ENCODE measurements around the gene HAPSTR1.
"Not testable (repeated sequence)": the region's sequence is repeated elsewhere in the genome, so short reads cannot be mapped to it uniquely, and the experiment has no call there.

The HAPSTR1 gene, protein sequence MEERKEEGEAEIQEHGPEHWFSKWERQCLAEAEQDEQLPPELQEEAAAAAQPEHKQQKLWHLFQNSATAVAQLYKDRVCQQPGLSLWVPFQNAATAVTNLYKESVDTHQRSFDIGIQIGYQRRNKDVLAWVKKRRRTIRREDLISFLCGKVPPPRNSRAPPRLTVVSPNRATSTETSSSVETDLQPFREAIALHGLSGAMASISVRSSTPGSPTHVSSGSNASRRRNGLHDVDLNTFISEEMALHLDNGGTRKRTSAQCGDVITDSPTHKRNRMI

DNA sequence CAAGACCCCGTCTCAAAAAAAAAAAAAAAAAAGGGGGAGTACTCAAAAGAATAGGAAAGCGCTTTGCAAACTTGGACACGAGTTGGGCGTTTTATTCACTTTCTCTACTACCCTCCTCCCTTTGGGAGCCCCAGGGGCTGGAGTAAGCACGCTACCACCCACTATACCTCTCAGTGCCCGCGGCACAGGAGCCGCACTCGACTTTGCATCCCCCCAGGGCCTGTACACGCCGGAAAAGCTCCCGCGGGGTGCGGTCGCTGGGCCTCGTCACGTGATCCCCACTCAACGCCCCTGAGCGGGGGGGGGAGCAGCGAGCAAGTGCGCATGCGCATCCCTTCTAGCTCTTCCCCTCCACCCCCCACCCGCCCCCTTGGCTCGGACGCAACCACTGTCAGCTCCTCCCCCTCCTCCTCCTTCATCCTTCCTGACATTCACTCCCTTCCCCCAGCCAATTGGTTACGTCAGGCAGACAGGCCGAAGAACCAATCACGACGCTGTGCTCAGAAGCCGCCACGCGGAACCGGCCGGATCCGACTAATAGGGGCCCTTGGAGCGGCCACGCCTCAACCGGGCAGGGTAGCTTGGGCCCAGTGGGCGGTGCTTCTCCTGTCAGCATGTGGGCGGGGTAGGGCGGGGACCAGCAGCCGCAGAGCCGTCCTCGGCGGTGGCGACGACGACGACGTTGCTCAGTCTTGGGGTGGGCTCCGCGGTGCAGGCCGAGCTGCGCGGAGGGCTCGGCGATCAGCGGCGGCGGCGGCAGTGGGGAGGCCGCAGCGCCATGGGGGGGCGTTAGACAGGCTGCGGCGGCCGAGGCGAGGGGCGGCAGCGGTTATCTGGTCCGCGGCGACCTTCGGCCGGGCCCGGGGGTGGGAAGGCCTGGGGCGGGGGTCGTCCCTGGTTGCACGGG, at the start of gene HAPSTR1:
TSS of gene HAPSTR1 (plus strand) at position 685 of the 907 bp plus-strand sequence. CDS start 401 bp downstream, outside the sequence.
- peak; percentile 81 to 100 (median 100) for DNase-seq

DNA sequence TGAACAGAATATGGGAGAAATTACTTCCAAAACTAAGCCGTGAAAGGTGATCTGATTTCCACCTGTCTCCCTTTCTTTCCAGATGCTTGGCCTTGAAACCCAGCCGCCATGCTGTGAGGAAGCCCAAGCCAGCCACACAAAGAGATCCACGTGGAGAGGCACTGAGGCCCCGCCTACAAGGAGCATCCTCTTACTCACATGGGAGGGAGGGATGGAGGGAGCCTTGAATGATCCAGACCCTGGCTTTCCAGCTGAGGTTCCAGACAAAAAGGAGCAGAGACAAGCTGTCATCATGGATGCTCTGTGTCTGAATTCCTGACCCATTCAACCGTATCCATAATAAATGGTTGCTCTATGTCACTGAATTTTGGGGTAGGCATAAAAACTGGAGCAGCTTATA, 48.9 kb upstream of the HAPSTR1 start:
- no peak for DNase-seq

DNA sequence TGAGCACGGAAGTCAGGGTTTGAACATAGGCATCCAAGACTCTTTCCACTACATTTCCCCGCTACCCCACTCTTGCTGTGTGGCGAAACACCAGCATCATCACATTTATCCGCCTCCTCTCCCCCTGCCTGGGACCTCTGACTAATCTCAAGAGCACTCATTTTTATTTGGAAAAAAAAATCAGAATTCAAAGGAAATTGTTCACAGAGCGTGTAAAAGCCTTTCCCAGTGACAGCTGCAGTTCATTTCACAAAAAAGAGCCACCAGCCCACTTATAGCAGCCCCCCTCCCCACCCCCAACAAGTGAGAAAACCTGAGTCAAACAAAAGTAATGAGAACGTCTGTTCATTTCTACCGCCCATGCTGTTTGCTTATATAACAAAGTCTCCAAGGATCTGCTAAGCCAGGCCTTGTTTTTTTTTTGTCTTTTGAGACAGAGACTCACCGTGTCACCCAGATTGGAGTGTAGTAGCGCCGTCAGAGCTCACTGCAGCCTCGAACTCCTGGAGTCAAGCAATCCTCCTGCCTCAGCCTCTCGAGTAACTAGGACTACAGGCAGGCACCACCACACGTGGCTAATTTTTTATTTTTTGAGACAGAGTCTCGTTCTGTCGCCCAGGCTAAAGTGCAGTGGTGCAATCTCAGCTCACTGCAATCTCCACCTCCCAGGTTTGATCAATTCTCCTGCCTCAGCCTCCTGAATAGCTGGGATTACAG, 48.3 kb upstream of the HAPSTR1 start:
- DNase-seq: peak in 15 of 58 donors; percentile 3 to 66 (median 14)

DNA sequence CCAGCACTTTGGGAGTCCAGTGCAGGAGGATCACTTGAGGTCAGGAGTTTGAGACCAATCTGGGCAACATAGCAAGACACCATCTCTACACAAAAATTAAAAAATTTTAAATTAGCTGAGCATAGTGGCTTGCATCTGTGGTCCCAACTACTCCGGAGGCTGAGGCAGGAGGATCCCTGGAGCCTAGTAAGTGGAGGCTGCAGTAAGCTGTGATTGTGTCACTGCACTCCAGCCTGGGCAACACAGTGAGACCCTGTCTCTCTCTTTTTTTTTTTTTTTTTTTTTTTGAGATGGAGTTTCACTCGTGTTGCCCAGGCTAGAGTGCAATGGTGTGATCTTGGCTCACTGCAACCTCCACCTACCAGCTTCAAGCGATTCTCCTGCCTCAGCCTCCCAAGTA, 45.9 kb upstream of the HAPSTR1 start:
- not testable (repeated sequence) for DNase-seq

DNA sequence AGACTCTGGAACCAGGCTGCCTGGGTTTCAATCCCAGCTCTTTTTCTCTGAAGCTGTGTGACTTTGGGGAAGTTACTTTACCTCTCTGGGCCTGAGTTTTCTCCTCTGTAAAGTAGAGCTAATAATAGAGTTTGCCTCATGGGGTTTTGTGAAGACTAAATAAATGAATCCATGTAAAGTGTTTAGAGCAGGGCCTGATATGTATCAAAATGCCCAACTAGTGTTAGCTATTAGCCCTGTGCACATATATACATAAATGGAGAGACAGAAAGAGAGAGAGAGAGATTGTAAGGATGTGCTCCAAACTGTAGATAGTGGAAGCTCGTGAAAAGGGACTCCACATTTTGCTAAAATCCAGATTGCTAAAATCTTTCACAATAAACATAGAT, 44.8 kb upstream of the HAPSTR1 start:
- no peak for DNase-seq

DNA sequence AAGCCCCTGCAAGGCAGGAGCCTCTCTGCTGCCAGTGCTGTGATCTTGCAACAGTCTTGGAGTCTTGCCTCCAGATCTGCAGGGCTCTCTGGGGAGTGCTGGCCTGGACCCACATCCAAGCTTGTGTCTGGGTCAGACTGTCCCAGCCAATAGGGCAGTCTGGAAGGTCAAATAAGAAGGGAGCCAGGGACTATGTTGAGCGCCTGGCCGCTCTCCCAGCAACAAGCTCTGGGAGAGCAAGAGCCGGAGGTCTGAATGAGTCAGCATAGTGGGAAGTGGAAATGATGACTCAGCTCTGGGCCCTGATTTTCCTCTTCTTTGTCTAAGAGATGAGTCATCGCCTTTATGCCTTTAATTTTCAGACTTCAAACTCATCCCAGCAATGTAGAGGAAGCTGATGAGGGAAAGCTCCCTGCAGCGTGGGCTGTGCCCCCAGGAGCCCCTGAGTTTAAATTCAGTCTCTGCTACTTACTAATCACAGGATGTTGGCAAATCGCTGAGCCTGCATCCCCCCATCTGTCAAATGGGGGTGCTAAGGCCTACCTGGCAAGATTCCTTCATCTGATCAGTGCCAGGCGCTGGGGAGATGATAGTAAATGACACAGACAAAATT, 43.6 kb upstream of the HAPSTR1 start:
- DNase-seq: peak in 57 of 58 donors; percentile 2 to 90 (median 72)

DNA sequence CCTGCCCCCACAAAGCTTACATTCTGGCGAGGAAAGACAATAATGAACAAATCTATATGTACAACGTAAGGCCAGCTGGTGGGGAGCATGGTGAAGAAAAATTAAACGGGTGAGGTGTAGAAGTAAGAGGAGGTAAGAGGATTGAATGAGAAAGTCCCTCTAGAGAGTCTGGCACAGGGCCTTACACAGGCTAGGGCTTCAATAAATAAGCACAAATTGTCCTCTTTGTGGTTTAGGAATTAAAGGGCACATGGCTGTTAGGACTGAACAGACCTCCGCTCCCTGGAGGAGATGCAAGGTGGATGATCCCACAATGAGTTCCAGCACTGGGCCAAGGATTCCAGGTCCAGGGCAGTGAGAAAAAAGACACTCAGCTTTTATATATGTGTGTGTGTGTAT, 43.1 kb upstream of the HAPSTR1 start:
- DNase-seq: no peak

DNA sequence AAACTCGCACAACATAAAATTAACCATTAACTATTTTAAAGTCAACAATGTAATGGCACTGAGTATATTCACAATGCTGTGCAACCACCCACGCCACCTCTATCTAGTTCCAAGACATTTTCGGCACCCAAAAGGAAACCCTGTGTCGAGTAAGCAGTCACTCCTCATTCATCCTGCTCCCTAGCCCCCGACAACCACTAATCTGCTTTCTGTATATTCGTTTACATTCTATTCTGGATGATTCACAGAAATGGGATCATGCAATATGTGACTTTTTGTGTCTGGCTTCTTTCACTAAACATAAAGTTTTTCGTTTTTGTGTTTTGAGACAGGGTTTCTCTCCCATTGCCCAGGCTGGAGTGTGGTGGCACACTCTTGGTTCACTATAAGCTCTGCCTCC, 42.2 kb upstream of the HAPSTR1 start:
- no peak for DNase-seq

DNA sequence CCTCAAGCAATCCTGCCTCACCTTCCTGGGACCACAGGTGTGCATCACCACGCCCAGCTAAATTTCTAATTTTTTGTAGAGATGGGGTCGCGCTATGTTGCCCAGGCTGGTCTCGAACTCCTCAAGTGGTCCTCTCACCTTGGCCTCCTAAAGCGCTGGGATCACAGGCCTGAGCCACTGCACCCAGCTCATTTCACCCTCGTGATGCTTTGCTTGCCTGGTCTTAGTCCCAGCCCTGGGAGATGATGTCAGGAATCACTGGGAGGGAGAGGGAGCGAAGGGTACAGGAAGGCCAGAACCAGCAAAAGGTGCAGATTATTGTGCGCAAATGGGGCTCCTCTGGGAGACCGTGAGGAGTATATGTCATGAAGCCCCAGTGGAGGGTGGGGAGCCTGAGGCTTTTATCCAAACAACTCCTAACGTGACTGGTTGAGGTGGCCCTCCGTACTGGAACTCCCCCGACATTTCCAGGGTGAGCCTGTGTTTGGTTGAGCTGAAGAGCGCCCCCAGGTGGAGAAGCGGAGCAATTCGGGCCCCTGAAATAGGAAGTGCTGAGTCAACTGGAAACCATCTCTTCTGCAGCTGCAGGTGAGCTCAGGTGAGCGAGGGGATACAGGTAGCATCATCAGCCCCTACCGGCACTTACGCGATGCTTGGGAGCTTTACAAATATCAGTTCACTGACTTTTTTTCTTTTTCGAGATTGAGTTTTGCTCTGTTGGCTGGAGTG, 41.2 kb upstream of the HAPSTR1 start:
- DNase-seq: no peak

DNA sequence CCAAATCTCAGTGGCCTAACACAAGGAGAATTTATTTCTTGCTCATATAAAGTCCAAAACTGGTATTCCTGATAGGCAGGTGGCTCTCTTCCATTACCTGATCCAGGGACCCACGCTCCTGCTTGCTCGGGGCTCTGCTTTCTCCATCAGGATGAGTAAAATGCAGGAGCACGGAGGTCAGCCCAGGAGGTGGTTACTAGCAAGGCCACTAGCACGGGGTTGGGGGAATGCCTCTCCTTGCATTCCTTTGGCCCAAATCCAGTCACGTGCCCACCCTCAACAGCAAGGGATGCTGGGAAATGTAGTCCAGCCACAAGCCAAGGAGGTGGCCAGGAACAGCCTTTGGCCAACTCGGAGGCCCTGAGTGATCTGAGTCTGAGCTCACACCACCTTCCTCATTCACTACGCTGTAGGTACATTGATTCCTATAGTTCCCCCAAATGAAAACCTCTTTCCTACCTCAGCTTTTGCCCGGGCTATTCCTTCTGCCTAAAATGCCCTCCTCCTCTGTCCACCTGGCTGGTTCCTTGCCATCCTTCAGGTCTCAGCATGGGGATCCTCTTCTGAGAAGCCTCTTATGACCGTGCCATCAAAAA, 38.3 kb upstream of the HAPSTR1 start:
- peak in 36 of 58 donors; percentile 0 to 48 (median 12) for DNase-seq

DNA sequence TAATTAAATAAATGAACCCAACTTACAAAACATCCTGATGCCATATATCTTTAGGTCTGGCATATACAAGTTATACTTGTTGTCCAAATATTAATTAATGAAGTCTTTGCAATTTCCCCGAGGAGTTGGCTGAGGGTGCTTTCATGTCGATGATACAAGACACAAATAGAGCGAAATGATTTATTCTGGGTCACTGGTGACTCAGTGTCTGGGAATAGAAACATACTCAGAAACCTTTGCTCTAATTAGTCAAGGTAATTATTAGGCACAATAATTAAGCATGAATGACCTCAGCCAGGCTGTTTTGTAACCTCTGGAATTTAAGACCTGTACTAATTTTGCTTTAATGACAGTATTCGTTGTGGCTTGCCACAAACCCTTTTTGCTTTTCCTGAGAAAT, 37.0 kb upstream of the HAPSTR1 start:
- no peak for DNase-seq

DNA sequence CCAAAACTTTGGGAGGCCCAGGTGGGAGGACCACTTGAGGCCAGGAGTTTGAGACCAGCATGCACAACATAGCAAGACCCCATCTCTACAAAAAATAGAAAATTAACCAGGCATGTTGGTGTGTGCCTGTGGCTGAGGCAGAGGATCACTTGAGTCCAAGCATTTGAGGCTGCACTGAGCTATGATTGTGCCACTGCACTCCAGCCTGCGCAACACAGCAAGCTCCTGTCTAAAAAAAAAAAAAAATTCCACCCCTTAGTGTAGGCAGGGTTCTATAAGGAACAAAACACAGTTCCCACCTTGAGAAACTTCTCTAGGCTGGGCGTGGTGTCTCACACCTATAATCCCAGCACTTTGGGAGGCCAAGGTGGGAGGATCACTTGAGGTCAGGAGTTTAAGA, 36.3 kb upstream of the HAPSTR1 start:
- DNase-seq: no peak

DNA sequence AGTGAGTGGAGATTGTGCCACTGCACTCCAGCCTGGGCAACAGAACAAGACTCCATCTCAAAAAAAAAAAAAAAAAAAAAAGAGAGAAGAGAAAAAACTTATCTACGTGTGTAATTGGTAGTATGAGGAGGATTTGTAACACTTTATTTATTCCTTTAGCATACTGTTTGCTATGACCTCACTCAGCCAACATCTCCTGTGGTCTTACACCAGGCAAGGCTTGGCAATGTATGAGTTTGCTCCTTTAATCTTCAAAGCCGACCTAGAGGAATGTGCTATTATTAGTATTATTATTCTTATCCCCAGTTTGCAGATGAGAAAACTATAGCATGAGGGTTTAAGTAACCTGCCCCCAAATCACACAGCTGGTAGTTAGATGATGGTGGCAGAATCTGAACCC, 35.8 kb upstream of the HAPSTR1 start:
- DNase-seq: no peak

DNA sequence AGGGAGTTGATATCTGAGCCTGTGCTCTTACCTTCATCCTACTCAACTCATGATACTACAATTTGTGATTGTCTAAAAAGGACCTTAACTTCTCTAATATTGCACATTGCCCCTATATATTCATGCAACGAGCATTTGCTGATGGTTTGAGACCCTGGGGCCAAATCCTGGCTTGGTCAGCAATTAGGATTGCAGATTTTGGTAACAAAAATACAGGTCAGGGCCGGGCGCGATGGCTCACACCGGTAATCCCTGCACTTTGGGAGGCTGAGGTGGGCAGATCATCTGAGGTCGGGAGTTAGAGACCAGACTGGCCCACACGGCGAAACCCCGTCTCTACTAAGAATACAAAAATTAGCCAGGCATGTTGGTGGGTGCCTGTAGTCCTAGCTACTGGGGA, 35.4 kb upstream of the HAPSTR1 start:
- no peak for DNase-seq

DNA sequence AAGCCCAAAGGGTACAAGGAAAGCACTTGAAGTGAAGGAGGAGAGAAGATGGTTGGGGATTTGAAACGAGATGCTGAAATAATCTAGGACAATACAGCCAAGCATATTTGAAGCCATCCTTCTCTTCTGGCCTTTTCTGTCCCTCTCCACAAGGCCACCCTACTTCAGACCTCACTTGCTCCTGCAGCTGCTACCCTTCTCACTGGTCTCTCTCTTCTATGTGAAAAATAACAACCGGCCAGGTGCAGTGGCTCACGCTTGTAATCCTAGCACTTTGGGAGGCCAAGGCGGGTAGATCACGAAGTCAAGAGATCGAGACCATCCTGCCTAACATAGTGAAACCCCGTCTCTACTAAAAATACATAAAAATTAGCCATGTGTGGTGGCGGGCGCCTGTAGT, 33.2 kb upstream of the HAPSTR1 start:
- DNase-seq: no peak

DNA sequence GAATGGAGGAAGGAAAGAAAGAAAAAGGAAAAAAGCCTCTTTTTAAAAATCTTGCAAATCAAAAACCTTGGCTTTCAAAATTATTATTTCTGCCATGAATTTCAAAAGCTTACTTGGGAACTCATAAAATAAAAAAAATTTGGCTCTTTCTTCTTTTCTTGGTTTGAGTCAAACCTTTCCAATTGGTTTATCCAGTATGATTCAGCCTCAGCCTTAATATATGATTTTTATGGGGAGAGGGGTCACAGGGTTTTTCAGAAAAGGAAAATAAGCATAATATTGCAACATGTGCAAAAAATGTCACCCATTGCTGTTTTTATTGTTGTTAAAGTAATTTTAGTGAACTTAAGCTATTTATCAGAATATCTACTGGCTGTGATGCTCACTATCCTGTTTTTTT, 31.2 kb upstream of the HAPSTR1 start:
- DNase-seq: no peak

DNA sequence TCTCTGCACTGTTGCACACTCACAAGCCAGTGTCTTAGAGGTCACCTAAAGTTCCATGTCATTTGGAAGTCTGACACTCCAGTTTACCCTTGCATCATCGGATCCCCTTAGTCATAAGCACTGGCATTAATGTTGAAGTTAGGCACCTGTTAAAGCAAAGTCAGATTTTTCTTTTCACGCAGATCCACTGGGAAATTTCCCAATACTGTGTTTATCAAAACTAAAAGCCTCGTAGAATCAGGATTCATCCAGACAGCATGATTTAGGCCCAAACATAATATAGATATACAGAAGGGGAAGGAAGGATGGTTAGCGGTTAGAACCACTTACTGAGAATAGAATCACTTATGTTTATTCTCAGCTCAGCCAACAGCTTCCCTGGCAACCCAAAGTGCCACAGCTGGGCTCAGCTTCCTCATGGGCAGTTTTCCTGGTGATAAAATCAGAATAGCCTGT, 30.1 kb upstream of the HAPSTR1 start:
- peak in 17 of 58 donors; percentile 0 to 57 (median 5) for DNase-seq

DNA sequence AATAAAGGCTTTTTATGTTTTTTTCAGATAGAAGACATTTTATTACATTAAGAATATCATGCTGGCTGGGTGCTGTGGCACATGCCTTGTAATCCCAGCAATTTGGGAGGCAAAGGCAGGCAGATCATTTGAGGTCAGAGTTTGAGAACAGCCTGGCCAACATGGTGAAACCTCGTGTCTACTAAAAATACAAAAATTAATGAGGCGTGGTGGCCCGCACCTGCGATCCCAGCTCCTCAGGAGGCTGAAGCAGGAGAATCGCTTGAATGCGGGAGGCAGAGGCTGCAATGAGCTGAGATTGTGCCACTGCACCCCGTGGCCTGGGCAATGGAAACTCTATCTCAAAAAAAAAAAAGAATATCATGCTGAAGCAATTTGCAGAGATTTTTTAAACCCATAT, 29.1 kb upstream of the HAPSTR1 start:
- no peak for DNase-seq

DNA sequence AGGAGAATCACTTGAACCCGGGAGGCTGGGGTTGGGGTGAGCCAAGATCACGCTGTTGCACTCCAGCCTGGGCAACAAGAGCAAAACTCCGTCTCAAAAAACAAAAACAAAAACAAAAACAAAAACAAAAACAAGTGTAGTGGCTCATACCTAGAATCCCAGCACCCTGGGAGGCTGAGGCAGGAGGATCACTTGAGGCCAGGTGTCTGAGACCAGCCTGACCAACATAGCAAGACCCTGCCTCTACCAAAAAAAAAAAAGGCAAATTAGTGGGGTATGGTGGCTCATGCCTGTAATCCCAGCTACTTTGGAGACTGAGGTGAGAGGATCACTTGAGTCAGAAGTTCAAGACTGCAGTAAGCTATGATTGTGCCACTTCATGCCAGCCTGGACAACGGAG, 26.4 kb upstream of the HAPSTR1 start:
- no peak for DNase-seq

DNA sequence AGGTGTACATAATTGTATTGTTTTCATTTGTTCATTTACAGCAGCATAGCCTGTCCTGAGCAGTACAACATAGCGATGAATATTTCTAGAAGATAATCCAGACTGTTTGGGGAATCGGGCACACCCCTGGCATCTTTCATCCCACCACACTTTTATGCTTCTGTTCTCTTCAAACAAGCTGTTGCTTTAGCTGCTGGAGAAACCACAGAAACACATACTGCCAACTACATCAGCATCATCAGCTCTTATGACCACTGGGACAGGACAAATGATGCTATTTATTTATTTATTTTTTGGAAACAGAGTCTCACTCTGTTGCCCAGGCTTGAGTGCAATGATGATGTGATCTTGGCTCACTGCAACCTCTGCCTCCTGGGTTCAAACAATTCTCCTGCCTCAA, 22.6 kb upstream of the HAPSTR1 start:
- no peak for DNase-seq

Measured in anterior cingulate cortex (tissue), 58 donors.